C4-2B (cell line): Measurements from ENCODE around the gene ROR1.

Source experiments
- CTCF ChIP-seq: fragments of 450-650 bp; conservative IDR thresholded peaks from 2 replicates; pipeline ENCODE4 v1.5.1; 2017; ENCODE audit warnings: mild to moderate bottlenecking
- ZFX ChIP-seq: fragments of 450-650 bp; IDR thresholded peaks from 2 replicates; pipeline ENCODE4 v1.6.1; 2017

GRCh38 chr1:63797056-63797726 lies 23.4 kb downstream of the ROR1 start:
- TF ChIP-seq CTCF = no peak
- no peak for TF ChIP-seq ZFX
